Ammon's horn (tissue), 1 donor: Measurements from ENCODE around the gene RPL28.

Source experiments
- DNase-seq: peaks from one replicate; pipeline ENCODE4 v3.0.0-alpha.2; 2016; ENCODE audit warnings: low spot score

The RPL28 gene

DNA sequence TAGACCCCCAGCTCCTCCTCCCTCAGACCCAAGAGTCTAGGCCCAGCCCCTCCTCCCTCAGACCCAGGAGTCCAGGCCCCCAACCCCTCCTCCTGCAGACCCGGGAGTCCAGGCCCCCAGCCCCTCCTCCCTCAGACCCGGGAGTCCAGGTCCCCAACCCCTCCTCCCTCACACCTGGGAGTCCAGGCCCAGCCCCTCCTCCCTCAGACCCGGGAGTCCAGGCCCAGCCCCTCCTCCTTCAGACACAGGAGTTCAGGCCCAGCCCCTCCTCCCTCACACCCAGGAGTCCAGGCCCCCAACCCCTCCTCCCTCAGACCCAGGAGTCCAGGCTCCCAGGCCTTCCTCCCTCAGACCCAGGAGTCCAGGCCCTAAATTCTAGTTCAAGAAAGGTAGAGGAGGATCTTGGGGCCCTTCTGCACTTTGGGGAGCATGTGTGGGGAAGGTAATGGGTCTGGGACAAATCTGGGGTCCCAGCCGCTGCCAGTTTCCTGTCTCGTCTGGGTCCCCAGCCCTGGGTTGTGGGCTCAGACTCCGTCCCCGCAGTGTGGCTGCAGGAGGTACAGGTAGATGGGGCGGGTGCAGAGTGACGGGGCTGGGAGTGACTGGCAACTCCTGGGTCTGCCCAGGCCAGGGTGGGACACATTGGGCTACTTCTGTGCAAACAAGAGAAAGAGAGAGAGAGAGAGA is 12.3 kb upstream of the RPL28 start:
- no peak for DNase-seq

DNA sequence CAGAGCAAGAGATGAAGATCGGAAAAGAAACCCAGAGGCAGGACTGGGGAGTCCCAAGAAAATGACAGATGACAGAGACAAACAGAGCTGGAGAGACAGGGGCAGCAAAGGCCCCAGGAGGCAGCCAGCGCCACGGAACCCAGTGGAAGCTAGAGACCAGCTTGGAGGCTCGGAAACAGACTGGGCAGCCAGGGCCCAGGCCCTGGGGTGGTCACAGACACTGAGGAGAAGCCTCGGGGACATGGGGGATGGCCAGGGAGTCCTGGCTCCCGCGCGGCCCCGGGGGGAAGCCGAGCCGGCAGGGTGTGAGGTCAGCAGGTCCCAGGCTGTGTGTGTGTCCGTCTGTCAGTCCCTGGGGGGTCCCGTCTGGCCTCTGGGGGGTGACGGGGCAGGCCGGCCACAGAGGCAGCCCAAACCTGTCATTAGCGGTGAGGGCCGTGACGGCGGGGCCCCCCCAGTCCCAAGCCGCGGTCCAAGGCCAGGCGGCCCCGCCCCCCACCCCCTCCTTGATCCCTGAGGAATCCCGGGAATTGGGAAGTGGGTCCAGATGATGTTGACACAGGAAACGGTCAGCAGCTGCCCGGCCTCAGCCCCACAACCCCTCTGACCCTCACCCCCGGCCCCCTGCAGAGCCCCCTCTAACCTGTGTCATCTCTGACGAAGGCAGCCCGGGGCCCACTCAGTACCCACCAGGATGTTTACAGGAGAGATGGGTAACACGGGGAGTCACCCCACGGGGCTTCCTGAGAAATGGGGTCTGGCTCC is 11.6 kb upstream of the RPL28 start:
- DNase-seq: no peak

DNA sequence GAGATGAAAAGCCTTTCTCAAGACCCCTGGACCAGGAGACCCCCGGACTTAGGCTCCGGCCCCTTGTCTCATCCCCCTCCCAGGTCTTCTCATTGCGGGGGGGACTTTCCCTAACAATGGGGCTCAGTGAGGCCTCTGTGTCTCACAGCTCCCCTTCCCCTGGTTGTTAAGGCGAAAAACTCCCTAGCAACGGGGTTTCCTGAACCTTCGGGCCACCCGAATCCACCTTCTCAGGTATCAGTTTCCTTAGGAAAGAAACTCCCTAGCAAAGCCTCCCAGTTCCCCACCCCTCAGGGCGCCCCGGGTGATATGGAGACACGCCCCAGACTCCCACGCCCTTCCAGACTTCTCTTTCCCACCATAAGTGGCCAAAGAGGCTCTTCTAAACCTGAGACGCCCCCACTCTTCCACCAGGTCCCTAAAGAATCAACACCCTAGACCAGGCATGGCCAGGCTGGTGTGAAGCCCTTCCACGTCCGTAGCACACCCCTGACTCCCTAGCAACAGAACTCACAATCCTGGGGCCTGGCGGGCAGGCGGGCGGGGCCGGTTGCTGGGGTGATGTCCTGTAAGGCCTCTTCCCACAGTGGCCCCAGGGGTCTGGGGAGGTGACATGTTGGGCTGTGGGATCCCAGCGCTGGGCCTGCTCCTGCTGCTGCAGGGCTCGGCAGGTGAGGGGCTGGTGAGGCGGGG is 9.3 kb upstream of the RPL28 start, which contains the start of gene TMEM190:
Gene TMEM190 (plus strand): TSS at position 586 of the 693 bp plus-strand sequence. CDS start 28 bp downstream, at position 614.
- DNase-seq: no peak

DNA sequence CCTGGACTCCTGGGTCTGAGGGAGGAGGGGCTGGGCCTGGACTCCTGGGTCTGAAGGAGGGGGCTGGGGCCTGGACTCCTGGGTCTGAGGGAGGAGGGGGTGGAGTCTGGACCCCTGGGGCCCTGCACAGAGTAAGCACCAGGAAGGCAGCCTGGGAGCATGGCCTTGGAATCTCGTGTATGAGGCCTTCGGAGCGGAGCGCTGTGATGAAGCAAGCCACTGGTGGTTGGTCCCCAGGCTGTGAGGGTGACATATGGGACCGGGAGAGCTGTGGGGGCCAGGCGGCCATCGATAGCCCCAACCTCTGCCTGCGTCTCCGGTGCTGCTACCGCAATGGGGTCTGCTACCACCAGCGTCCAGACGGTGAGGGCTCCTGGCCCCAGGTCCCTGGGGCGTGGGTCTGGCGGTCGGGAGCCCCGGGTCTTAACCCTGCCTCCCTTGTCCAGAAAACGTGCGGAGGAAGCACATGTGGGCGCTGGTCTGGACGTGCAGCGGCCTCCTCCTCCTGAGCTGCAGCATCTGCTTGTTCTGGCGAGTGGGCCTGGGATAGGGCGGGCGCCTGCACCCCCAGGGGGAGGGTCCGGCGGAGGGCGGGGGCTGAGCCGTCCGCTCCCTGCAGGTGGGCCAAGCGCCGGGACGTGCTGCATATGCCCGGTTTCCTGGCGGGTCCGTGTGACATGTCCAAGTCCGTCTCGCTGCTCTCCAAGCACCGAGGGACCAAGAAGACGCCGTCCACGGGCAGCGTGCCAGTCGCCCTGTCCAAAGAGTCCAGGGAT is 8.2 kb upstream of the RPL28 start:
- no peak for DNase-seq

DNA sequence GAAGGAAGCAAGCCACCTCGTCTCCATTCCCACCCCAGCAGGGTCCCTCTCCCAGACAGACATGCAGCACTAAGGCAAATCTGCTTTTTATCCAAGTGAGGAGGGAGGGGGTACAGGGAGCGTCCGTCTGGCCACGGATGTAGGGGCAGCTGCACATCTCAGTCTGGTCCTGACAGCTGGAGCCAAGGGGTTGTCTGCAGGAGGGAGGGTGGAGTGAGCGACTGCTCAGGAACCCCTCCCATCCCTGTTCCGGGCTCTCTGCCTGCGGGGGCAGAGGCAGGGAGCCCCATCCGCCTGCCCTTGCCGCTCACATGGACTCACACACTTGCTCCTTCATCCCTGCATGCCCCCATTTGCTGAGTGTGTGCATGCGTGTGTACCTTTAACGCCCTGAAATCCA is 6.6 kb upstream of the RPL28 start:
- DNase-seq: no peak

DNA sequence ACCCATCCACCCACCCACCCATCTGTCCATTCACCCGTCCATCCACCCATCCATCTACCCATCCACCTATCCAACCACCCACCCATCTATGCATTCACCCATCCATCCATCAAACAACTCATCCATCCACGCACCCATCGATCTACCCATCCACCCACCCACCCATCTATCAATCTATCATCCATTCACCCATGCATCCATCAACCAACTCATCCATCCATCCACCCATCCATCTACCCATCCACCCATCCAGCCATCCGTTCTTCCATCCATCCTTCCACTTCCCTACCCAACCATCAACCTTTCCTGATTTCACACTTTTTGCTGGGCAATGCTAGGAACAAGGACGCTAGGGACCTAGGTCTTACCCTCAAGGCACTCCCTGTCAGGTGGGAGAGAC is 3.7 kb upstream of the RPL28 start:
- DNase-seq: no peak

DNA sequence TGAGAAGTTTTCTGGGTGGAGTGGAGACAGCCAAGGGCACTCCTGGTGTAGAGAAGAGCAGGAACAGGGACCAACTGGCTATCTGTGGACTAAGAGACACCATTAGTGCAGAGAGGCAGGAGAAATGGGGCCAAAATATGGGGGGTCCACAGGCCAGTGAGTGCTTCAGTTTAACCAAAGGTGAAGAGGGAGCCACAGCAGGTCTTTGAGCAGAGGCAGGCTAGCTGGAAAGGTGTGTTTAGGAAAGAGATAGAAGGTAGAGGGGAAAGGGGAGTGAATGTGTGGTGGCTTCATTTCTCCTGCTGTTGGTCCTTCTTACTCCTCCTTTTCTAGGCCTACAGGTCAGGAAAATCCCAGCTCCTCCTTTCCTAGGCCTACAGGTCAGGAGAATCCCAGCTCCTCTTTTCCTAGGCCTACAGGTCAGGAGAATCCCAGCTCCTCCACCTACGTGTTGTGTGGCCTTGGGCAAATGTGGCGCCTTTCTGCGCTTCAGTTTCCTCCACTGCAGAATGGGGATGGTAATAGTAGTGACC is 3.1 kb upstream of the RPL28 start:
- no peak for DNase-seq

DNA sequence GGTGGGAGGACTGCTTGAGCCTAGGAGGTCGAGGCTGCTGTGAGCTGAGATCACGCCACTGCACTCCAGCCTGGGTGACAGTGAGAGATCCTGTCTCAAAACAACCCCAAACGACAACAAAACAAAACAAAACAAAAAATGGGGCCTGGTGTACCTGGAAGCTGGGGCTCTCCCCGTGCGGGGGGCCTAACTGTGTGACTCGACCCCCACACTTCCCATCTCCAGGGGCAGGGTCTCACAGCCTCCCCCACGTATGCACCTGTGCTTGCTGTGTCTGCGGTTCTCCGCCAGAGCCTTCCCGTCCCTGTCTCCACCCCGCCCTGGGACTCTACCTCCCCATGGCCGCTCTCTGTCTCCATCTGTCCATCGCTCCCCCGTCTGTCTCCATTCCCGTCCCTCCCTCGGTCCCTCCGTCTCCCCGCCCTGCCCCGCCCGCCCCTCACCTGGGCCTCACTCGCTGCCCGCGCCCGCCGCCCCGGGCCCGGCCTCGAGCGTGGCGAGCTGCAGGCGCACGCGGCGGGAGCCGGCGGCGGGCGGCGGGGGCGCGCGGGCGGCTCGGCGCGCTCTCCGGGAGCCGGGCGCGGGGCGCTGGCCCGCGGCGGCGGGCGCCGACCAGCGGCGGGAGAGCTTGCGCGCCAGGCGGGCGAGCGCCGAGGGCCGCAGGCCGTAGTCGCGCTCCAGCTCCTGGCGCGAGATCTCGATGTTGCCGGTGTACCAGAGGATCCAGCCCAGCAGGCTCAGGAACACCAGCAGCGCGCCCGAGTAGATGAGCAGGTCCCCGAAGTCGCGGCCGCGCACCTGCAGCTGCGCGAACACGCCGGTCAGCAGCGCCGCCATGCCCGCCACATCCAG is 2.2 kb upstream of the RPL28 start:
- DNase-seq: peak; percentile 49

DNA sequence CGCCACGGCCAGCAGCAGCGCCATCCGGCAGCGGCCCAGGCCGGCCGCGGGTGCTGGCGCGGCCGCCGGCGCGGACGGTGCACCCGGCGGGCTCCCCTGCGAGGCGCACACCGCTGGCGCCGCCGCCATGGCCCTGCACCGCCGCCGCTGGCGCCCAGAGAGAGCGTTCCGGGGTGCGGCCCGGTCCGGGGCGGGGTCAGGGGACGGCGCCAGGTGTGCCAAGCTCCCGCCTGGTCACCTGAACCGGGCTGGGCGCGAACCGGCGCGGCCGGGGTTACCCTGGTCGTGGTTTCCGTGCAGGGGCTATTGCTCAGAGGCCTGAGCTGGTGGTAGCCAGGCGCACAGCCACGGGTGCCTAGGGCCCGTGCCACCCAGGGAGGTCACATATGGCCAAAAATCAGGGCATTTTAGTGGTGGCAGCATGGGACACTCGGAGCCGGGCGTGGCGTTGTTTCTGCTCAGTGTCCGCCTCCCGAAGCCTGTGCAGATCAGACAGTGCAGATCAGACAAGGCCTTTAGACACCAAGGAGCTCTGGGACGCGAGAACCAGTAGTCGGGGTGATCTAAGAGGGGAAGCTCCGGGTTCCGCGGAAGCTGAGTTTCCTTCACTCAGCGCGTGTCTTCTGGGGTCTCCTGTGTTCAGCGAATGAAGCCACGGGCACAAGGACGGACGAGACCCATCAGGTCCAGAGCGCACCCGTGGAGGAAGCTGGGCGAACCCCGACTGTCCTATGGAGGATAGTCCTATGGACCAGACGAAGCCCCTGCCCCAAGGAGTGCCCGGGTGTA is 1.4 kb upstream of the RPL28 start, which contains the start of gene TMEM238:
Gene TMEM238 (minus strand): TSS at position 162 of the 789 bp plus-strand sequence. CDS start 33 bp downstream, at position 129.
- no peak for DNase-seq

DNA sequence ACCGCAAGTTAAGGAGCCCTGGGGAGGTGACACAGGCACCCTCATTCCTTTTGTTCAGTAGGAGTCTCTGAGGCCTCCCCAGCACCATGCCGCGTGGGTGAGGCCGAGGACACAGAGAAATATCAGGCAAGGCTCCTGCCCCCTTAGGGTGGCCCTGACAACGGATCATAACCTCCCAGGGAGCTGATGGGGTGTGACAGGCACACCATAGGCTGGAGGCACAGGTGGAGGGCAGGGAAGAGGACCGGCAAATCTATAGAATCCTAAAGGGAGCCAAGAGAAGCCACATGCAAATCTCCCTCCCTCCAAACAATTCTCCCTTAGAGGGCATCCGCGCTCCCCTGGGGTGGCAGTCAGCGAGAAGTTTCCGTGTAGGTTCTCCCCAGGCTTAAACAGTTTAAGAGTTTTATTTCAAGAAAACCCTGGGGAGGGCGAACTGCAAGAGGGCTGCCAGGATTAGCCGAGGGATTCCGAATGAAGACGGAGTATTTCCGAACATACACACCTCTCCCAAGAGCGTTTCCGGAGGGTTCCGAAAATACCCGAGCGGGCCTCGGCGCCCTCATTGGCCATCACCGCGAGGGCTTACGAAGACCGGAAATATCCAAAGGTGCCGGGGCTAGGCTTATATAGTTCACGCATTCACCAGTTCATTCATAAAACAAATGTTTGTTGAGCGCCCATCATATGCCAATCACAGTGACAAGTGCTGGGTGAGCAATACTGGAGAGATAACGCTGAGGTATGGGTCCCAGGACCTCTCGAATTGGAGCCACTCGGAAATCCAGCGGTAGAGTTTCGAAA is 610 bp upstream of the RPL28 start:
- peak; percentile 93 for DNase-seq

DNA sequence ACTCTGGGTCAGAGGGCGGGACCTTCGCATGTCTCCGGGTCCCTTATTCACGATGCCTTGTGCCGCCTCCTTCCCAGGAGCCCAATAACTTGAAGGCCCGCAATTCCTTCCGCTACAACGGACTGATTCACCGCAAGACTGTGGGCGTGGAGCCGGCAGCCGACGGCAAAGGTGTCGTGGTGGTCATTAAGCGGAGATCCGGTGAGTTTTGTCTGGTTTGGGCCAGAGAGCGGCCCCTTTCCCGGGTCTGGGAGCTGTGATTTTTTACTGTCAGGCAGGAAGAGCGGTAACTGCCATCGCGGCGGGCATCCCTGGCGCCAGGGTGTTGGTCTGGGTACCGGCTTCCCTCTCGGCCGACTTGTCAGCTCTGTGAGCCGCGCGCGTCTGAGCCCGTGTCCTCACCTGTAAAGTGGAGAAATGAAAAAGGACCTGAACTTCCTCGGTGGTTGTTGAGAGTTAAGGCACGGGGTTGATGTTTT is 800 bp downstream of the RPL28 start:
- DNase-seq: no peak

DNA sequence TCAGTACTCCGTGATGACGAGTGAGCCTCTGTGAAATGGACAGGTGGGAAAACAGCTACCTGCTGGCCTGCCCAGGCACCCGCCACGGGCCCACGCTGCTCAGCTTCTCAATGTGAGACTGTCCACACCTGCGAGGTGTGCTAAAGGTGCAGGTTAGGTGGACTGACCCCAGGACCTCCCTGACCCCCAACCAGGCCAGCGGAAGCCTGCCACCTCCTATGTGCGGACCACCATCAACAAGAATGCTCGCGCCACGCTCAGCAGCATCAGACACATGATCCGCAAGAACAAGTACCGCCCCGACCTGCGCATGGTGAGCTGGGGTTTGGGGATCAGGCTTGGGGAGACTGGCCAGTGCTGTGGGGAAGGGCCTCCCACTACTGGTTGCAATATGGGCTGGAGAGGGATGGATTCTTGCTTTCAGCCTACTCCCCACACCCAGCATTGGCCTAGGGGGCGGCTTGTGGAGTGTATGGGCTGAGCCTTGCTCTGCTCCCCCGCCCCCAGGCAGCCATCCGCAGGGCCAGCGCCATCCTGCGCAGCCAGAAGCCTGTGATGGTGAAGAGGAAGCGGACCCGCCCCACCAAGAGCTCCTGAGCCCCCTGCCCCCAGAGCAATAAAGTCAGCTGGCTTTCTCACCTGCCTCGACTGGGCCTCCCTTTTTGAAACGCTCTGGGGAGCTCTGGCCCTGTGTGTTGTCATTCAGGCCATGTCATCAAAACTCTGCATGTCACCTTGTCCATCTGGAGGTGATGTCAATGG is 2.2 kb downstream of the RPL28 start:
- no peak for DNase-seq

DNA sequence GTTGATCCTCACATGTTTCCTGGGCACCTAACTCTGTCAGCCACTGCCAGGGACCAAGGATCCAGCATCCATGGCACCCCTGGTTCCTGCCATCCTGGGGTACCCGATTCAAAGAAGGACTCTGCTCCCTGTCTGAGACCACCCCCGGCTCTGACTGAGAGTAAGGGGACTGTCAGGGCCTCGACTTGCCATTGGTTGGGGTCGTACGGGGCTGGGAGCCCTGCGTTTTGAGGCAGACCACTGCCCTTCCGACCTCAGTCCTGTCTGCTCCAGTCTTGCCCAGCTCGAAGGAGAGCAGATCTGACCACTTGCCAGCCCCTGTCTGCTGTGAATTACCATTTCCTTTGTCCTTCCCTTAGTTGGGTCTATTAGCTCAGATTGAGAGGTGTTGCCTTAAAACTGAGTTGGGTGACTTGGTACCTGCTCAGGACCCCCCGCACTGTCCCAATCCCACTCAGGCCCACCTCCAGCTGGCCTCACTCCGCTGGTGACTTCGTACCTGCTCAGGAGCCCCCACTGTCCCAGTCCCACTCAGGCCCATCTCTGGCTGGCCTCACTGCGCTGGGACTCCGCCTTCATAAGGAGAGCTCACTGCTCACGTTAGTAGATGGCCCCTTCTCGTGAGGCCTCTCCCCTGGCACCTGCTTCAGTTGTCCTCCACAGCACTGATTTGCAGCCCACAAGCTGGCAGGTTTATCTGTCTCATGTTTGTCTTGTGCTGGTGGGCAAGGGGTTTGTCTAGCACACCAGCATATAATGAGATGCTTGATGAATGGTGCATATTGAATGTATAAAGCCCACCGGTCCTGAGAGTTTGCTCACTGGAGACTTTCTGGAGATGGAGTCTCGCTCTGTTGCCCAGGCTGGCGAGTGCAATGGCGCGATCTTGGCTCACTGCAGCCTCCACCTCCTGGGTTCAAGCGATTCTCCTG is 3.9 kb downstream of the RPL28 start:
- no peak for DNase-seq

DNA sequence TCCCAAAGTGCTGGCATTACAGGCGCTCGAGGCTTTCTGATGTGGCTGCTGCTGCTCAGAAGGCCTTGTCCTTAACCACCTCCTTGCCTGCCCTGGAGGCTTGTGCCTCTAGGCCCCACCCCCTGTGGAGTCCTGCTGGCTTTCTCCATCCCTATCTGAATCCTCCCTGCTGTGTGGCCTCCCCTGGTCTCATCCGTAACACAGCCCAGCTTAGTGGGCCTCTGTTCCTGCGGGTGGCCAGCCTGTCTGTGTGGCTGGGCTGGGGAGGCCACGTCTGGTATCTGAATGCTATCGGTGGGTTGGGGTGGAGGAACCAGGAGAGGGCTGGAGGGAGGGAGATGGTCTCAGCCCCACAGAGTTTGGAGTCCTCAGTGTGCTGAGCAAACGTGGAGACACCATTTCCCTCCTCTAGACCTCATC is 4.7 kb downstream of the RPL28 start:
- DNase-seq: no peak

DNA sequence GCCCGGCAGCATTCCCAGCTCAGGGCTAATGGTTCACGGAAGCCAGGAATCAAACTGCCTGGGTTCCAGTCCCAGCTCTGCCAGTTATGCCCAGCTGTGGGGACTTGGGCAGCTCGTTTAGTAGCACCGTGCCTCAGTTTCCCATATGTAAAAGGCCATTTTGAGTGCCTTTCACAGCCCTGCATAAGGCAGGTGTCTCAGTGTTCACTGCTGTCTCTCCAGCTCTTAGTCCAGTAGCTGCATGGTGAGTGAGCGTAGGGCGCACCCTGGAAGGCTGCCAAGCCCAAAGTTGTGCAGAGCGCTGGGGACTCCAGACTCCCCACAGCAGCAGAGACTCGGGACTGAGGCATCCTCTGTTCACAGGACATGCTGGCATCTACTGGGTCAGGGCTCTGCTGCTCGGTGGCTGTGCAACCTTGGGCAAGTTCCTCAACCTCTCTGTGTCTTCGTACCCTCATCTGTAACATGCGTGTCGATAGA is 5.5 kb downstream of the RPL28 start:
- no peak for DNase-seq

DNA sequence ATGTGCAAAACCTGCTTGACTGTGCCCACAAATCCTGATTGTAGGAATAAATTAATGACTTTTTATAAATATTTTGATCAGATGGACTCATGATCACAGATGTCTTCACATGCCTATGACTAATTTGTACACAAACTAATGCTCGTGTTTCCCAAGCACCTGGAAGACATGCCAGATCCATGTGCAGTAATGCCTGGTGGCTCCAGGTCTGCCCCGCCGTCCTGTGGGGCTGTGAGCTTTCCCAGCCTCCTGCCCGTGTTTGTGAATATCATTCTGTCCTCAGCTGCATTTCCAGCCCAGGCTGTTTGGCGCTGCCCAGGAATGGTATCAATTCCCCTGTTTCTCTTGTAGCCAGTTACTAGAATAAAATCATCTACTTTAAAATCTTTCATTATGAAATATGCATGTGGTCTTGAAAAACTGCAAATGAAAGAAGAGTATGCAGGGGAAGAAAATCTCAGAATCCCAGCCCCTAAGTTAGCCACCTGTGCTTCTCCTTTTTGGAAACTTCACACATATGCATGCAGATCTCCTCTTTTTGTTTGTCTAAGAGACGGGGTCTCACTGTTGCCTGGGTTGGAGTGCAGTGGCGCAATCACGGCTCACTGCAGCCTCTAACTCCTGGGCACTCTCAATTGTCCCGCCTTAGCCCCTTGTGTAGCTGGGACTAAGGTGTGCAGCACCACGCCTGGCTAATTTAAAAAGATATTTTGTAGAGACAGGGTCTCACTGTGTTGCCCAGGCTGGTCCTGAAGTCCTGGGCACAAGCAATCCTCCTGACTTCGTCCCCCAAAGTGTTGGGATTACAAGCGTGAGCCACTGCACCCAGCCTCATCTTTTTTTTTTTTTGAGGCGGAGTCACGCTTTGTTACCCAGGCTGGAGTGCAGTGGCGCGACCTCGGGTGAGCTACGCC is 6.2 kb downstream of the RPL28 start:
- DNase-seq: no peak
